Fibroblast of peridontal ligament (primary cell): Measurements from ENCODE around the gene EDC3.
"Not testable (repeated sequence)": the region's sequence is repeated elsewhere in the genome, so short reads cannot be mapped to it uniquely, and the experiment has no call there.

Source experiments
- DNase-seq: peaks from one replicate; pipeline ENCODE4 v3.0.0-alpha.2; 2010; ENCODE audit errors: extremely low read depth

Gene EDC3

GRCh38 chr15:74695597-74696397 is at the start of gene EDC3:
TSS of gene EDC3 (minus strand) at chr15:74696024. CDS start at chr15:74675124, 20,900 bp downstream.
- peak; percentile 80 for DNase-seq

GRCh38 chr15:74742422-74742821 is 46.6 kb upstream of the EDC3 start:
- no peak for DNase-seq

- not testable (repeated sequence) for DNase-seq
Observed at GRCh38 chr15:74738239-74738638, 42.4 kb upstream of the EDC3 start.

- DNase-seq = no peak
Observed at GRCh38 chr15:74735305-74735704, 39.5 kb upstream of the EDC3 start.

- no peak for DNase-seq
Observed at GRCh38 chr15:74733269-74733668, 37.4 kb upstream of the EDC3 start.

GRCh38 chr15:74732846-74733245 is 37.0 kb upstream of the EDC3 start:
- no peak for DNase-seq

- DNase-seq = no peak
Observed at GRCh38 chr15:74730619-74731316, 34.9 kb upstream of the EDC3 start.

GRCh38 chr15:74729372-74729771 is 33.5 kb upstream of the EDC3 start:
- DNase-seq = not testable (repeated sequence)

- not testable (repeated sequence) for DNase-seq
Observed at GRCh38 chr15:74728699-74729098, 32.9 kb upstream of the EDC3 start.

GRCh38 chr15:74727727-74728126 is 31.9 kb upstream of the EDC3 start:
- DNase-seq = no peak

- no peak for DNase-seq
Observed at GRCh38 chr15:74726774-74727164, 30.9 kb upstream of the EDC3 start.

- DNase-seq = no peak
Observed at GRCh38 chr15:74725845-74726773, 30.3 kb upstream of the EDC3 start.

- DNase-seq = no peak
Observed at GRCh38 chr15:74725225-74725774, 29.5 kb upstream of the EDC3 start, which contains the start of gene CYP1A1. TSS of gene CYP1A1 (minus strand) at chr15:74725528. CDS start at chr15:74723097, 2,431 bp downstream.

- no peak for DNase-seq
Observed at GRCh38 chr15:74724570-74725224, 28.9 kb upstream of the EDC3 start.

- DNase-seq = peak; percentile 59
Observed at GRCh38 chr15:74723754-74724334, 28.0 kb upstream of the EDC3 start.

GRCh38 chr15:74723187-74723586 is 27.4 kb upstream of the EDC3 start:
- DNase-seq = no peak

- no peak for DNase-seq
Observed at GRCh38 chr15:74722591-74722990, 26.8 kb upstream of the EDC3 start.

GRCh38 chr15:74716651-74717050 is 20.8 kb upstream of the EDC3 start:
- no peak for DNase-seq

- DNase-seq = no peak
Observed at GRCh38 chr15:74712311-74712710, 16.5 kb upstream of the EDC3 start.

GRCh38 chr15:74710319-74711094 is 14.7 kb upstream of the EDC3 start:
- DNase-seq = no peak
